HG03108 (cell line): Measurements from ENCODE around the gene HS6ST3.
A peak's percentile ranks its signal among the peaks of the same experiment; 100 is the strongest.
"Not testable (repeated sequence)": the region's sequence is repeated elsewhere in the genome, so short reads cannot be mapped to it uniquely, and the experiment has no call there.

Experiments used
- ATAC-seq: cut with Tn5 transposase; IDR thresholded peaks from one replicate; pipeline ENCODE4 v1.9.1; 2021; ENCODE audit warnings: moderate library complexity; ENCODE audit not compliant: unreplicated experiment

HS6ST3 gene

DNA sequence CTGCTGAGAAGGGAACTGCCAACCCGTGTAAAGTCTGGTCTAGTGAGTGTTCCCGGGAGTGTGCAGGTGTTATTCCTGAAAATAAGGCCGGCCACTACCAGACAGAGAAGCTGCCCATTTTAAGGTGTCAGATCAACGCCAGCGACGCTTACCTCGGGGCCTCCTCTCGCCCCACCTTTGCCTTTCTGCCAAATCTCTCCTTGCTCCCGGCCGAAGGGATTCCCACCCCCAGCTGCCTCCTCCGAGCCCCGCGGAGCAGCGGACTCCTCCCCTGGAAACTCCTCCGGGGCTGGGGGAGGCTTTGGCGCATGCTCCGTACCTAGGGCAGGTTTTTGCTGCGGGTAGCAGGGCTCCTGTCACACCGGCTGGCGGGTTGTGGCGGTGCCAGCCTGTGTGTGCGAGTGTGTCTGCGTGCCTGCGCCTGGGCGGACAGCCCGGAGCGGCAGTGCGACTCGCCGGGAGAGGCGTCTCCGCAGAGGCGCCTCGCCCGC lies at the start of gene HS6ST3:
Gene HS6ST3 (plus strand): TSS at position 359 of the 491 bp plus-strand sequence.
- ATAC-seq, result no peak

DNA sequence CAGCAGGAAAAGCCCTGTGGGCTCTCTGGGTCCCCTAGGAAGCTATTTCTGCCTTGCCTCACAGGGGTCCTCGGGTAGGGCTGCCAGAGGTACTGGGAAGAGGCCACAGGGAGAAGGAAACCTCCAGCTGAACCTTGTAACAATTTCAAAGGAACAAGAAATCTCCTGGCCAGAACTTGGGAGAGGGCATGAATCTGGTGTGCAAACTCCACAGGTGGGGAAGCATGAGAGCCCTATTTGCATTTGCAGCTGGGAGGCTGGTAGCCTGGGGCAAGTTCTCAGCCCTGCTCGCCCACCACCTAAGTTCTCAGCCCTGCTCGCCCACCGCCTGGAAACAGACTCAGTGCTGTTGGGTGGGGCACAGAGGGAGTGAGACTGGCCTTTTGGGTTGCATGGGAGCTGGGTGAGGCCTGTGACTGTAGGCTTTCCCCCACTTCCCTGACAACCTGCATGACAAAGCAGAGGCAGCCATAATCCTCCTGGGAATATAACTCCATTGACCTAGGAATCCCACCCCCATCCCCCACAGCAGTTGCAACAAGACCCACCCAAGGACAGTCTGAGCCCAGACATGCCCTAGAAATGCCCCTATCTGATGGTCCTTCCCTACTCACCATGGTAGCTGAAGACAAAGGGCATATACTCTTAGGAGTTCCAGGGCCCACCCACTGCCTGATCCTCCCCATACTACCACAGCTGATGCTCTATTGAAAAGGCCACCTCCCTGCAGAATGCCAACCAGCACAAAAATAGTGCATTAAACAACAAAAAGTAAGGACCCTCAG lies 48.4 kb upstream of the HS6ST3 start:
- no peak for ATAC-seq

DNA sequence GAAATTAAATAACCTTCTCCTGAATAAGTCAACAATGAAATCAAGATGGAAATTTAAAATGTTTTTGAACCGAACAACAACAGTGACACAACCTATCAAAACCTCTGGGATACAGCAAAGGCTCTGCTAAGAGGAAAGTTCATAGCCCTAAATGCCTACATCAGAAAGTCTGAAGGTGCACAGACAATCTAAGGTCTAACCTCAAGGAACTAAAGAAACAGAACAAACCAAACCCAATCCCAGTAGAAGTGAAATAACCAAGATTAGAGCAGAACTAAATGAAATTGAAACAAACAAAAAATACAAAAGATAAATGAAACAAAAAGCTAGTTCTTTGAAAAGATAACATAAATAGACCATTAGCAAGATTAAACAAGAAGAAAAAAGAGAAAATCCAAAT lies 45.7 kb upstream of the HS6ST3 start:
- no peak for ATAC-seq

DNA sequence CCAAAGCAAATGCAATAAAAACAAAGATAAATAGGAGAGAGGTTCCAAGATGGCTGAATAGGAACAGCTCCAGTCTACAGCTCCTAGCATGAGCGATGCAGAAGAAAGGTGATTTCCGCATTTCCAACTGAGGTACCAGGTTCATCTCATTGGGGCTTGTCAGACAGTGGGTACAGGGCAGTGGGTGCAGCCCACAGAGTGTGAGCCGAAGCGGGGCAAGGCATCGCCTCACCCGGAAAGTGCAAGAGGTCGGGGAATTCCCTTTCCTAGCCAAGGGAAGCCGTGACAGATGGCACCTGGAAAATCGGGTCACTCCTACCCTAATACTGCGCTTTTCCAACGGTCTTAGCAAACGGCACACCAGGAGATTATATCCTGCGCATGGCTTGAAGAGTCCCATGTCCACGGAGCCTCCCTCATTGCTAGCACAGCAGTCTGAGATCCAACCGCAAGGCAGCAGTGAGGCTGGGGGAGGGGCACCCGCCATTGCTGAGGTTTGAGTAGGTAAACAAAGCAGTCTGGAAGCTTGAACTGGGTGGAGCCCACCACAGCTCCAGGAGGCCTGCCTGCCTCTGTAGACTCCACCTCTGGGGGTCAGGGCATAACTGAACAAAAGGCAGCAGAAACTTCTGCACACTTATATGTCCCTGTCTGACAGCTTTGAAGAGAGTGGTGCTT lies 43.3 kb upstream of the HS6ST3 start:
- ATAC-seq, result not testable (repeated sequence)

DNA sequence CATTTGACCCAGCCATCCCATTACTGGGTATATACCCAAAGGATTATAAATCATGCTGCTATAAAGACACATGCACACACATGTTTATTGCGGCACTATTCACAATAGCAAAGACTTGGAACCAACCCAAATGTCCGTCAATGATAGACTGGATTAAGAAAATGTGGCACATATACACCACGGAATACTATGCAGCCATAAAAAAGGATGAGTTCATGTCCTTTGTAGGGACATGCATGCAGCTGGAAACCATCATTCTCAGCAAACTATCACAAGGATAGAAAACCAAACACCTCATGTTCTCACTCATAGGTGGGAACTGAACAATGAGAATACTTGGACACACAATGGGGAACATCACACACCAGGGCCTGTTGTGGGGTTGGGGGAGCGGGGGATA lies 39.0 kb upstream of the HS6ST3 start:
- ATAC-seq, result not testable (repeated sequence)

DNA sequence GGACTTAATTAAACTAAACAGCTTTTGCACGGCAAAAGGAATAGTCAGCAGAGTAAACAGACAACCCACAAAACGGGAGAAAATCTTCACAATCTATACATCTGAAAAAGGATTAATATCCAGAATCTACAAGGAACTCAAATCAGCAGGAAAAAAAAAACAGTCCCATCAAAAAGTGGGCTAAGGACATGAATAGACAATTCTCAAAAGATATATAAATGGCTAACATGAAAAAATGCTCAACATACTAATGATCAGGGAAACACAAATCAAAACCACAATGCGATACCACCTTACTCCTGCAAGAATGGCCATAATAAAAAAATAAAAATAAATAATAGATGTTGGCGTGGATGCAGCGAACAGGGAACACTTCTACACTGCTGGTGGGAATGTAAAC lies 38.4 kb upstream of the HS6ST3 start:
- not testable (repeated sequence) for ATAC-seq

DNA sequence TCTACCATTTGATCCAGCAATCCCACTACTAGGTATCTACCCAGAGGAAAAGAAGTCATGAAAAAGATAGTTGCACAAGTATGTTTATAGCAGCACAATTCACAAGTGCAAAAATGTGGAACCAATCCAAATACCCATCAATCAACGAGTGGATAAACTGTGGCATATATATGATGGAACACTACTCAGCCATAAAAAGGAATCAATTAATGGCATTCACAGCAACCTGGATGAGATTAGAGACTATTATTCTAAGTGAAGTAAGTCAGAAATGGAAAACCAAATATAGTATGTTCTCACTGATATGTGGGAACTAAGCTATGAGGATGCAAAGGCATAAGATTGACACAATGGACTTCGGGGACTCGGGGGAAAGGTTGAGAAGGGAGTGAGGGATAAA lies 38.0 kb upstream of the HS6ST3 start:
- not testable (repeated sequence) for ATAC-seq

DNA sequence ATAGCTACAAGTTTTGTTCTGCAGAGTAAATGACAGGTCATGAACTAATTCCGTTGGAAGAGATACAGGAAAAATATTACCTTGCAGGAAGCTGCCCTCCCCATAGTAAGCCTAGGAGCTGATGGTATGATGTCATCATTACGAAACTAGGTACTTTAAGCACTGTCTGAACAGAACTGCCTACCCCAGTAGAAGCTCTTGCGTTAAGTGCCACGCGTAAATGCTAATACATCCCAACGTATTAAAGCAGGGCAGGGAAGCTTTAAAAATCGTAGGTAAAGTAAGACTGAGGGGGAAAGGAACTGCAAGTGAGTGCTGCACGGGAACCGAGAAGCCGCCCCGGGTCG lies 37.3 kb upstream of the HS6ST3 start:
- peak; percentile 27 for ATAC-seq

DNA sequence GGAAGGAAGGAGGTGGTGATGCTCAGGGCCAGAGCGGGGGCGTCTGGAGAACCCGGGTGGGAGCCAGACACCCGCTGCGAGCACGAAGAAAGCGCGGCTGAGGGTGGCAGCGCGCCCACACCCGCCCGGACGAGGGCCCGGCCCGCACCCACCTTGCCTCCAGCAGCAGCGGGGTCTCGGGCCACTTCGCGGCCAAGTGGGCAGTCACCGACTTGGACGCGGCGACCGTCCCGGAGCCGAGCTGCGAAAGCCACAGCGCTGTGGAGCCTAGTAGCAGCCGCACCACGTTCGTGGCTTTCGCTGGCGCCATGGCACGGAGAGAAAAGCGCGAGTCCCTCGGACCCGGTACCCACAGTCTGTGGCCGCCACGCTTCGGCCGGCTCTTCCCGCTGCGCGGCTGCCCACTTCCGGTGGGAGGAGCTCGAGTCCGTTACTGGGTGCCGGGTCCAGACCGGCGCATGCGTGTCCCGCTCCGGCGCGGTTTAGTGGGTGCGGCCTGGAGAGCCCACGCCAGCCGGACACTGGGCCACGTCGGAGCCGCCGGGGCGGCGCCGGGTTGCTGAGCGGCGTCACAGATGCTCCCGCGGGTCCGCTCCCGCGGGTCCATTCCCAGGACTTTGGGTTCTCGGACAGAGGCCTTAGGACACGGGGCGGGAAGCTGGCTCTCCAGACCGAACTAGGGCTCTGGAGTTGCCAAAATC lies 36.8 kb upstream of the HS6ST3 start, which contains the start of gene UGGT2:
Gene UGGT2 (minus strand): TSS at position 399 of the 701 bp plus-strand sequence. CDS start 89 bp downstream, at position 310.
- ATAC-seq, result peak; percentile 99

DNA sequence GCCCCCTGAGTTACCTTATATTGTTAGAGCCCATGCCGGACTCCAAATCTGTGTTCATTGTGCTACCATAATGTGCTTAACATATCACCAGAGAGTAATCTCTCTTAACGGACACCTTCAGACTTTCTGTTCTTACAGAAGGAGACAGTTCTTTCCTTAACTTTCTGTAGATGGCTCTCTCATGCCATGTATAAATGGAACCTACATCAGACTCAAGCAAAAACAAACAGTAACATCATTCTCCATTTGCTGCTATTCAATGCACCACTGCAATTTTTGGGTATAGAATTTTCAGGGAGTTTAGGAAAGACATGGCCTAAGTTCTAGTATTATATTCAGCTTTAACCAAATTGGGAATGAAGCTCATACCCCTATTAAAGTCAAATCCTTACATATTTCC lies 24.1 kb upstream of the HS6ST3 start:
- no peak for ATAC-seq

DNA sequence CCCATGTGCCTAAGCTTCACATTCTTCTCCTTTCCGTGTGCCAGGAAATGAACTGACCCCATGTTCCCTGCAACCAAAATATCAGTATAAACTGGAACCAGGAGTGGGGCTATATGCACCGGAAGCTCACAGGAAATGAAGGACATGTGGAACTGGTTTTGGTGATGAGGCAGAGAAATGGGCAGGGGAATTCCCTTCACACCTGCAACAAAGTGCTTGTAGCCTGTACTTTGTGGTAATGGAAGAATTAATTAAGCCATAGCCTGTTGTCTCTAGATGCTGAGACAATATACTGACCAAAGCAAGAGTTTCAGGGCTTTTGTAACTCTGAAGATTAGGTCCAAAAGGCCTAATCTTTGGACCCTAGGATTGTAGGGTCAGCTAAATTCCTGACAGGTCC lies 21.2 kb upstream of the HS6ST3 start:
- no peak for ATAC-seq

DNA sequence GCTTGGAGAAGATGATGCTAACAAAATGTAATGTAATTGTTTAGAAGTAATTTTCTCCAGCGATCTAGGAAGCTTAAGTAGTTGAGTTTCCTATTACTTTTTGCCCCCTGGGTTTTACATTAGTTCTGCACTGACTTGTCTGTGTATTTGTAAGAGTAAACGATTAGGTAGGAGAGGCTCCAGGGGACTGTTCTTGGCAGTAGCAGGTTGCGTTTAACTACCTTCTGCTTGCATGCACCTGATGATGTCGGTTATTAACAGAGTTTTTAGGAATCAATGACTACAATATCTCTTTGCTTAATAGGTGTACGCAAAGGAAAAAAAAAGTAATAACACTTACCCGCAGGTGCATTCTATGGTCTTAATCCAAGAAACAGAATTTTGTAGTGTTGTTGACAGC lies 18.4 kb upstream of the HS6ST3 start:
- no peak for ATAC-seq

DNA sequence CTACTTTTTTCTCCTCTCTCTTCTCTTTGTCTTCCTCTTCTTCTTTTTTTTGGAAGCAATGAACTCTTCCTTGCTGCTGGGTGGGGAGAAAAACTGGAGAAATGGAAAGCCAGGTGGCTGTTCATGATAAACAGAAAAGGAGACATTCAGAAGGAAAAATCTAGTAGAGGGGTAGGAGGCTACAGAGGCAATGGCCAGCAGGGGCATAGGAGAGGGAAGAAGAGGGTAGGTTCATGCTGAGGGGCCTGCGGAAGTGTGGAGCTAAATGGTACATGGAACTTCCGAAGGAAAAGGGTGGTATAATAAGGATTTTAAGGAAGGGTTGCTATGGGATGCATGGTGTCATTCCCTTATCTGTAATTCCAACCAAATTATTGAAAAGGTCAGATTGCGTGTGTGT lies 17.5 kb upstream of the HS6ST3 start:
- ATAC-seq, result no peak

DNA sequence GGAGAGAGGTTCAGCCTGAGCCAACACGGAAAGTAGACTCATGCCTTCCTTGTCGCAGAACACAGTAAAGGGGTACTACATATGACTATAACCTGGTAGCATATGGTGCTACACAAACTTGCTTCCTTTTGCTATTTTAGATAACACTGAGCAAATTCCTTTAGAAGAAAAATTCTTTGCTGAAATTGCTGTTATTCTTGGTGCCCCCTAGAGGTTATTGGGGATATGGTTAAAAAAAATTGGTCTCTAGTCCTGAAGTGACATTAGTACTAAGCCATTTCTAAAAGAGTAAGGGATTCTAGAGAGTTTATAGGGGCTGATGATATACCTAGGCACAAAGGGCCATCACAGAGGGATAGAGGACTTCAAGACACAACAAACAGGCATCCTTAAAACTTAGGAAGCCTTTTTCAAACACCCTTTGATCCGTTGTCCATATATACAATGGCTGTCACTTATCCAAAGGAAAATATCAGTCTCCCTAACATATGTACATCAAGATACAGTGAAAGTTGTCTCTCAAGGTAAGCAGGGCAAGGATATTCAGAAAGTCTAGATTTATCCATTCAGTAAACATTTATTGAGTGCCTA lies 13.9 kb upstream of the HS6ST3 start:
- no peak for ATAC-seq

DNA sequence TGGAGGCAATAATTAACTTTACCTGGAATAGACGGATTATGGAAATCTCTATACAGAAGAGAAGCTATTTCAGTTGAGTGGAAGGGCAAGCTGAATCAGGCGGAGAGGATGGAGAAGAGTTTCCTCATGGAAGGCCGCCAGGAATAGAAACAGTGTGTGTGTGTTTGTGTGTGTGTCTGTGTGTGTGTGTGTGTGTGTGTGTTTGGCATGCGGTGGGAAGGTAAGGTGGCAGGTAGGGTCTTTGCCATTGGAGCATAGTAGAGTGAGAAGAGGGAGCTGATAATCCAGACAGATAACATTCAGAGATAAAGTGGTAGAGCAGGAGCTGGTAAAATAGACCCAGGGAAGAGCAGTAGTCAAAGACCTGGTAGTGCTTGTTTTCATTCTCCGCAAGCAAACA lies 9.2 kb upstream of the HS6ST3 start:
- no peak for ATAC-seq

DNA sequence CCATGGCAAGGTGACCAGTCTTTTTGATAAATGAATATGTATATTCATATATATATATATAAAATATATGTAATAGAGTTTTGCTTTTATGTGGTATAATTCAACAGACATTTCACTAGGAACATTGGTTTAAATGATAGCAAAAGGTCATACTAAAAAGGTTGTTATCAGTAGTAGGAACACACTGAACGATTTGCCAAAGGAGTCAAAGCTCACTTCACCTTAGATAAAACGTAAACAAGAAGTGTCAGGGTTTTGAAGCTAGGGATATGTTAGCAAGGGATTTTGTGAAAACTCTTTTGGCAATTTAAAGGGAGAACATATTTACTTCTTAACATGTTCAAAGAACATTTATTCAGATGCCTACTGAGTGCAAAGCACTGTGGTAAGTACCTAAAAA lies 8.0 kb upstream of the HS6ST3 start:
- ATAC-seq, result no peak

DNA sequence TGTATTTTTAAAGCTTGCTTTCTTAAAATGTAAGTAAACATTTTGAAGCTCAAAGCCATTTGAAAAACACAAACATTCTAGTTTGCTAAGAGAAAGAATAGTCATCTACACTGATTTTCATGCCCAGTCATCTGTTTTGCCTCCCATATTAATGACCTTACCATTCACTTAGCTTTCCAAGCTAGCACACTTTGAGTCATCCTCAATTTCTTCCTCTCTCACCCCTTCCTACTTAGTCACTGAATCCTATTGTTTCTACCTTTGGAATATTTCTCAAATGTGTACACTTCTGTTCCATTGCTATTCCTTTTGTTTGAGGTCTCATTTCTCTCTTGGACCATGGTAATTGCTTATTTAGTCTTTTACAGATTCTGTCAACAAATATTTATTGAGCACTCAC lies 7.3 kb upstream of the HS6ST3 start:
- no peak for ATAC-seq

DNA sequence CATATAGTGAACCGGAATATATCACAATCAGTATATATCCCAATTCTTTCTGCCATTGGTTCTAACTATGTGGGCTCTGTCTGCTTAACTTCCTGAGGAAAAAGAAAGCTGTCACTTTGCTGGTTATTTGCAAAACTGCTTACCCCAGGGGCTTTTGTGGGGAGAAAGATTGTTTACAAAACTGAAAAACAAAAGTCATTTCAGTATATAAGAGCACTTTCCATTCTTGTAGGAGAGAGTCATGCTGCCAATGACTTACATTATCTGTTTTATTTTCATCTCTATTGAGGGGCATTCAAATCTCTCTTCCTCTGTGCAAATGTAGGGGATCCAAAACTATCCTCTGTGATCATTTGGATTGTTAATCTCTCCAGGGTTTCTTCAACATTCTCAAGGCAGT lies 3.2 kb upstream of the HS6ST3 start:
- no peak for ATAC-seq

DNA sequence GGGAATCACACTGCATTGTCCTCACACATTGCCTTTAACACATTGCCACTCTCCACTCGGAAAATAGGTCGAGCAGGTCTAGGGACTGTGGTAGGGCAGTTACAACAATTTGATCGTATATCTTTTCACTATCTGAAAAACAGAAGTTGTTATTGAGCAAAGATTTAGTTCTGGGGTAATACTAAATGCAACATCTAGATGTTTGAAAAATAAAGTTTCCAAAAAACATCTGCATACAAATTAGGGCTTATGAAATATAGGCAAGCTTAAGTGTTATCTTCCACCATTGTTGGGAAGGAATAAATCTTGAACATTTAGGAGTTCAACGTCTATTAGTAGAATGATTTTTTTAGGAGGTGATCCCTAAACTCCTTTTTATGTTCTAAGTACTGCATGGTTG lies 768 bp upstream of the HS6ST3 start:
- ATAC-seq, result no peak

DNA sequence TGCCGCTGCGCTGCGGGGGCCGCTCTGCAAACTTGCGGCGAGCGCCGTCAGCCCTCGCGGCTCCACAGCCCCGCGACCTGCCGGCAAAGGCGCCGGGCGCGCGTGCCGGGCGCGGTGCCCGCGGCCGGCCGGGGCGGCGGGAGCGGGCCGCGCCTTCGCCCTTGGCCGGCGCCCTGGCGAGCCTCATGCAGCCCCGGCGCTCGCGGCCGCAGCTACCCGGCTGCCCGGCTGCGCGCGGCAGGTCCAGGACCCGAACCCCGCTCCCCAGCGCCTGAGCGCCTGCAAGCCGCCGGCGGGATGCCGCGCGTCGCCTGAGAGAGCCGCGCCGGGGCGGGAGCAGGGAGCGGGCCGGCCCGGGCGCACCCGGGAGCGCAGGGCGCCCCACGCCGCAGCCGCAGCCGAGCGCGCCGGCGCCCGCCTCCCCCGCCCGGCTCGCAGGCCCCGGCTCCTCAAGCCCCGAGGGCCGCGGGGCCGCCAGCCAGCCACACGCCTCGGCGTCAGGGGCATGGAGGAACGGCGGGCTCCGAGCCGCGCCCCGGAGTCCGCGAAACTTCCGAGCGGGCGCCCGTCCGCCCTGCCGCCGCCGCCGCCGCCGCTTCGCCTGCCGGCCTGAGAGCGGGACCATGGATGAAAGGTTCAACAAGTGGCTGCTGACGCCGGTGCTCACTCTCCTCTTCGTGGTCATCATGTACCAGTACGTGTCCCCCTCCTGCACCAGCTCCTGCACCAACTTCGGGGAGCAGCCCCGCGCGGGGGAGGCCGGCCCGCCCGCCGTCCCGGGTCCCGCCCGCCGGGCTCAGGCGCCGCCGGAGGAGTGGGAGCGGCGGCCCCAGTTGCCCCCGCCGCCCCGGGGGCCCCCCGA lies 564 bp downstream of the HS6ST3 start:
- ATAC-seq, result no peak
